K562 (cell line): ENCODE measurements around the gene GRK4. TPM values are rescaled to one million over a fixed set of nuclear protein-coding genes. Genes with fewer than 3 reads are reported as not detected.

Experiments used
- POLR2G ChIP-seq: fragments of 200-400 bp; formaldehyde crosslinking; IDR thresholded peaks from 2 replicates; pipeline ENCODE4 v1.6.1; 2017; ENCODE audit warnings: low read depth, mild to moderate bottlenecking, antibody characterized with exemption, low read length, moderate library complexity
- RBFOX2 ChIP-seq: fragments of 200-400 bp; formaldehyde crosslinking; IDR thresholded peaks from 2 replicates; pipeline ENCODE4 v1.6.1; 2017; ENCODE audit warnings: low read depth, mild to moderate bottlenecking, low read length, moderate library complexity
- polyA plus RNA-seq, 8 experiments: library from polyadenylated mRNA; depleted of rRNA in 4 of 8; stranded (reverse) in 5 of 8; unstranded in 3 of 8; fragments of >200 nt; fragmentation: Nextera tagmentation in 2 of 8; fragmentation: Illumina TruSeq in 1 of 8; extraction: Ambion mirVana in 2 of 8; extraction: Trizol in 1 of 8; gene quantifications; 2 replicates each; pipeline versions ENCODE4 v1.2.1 to v1.2.3, GENCODE V29; 2011 to 2014; ENCODE audit warnings: inconsistent platforms in 1 of 8, missing spikeins in 1 of 8
- total RNA-seq, 7 experiments: library from RNA; depleted of rRNA in 6 of 7; stranded (reverse); fragments of >200 nt in 6 of 7; fragmentation: Illumina TruSeq in 2 of 7; extraction: Trizol in 2 of 7; gene quantifications; 2 replicates each; pipeline versions ENCODE4 v1.2.1 to v1.2.3, GENCODE V29; 2011 to 2021; ENCODE audit warnings: low replicate concordance in 1 of 7
- TF ChIP-seq, protein P1 (sequence below): fragments of 200-600 bp; sonication (generic); IDR thresholded peaks from one replicate; pipeline ENCODE4 v1.6.1; 2012; ENCODE audit warnings: mild to moderate bottlenecking, low read depth, low read length, inconsistent platforms

The GRK4 gene
- total and polyA plus RNA-seq, 9 of the 15 experiments (the other 6 are each of a cell fraction or from before 2014, with no cell fraction given): 1.1 to 4.8 (median 2.6) TPM

GRCh38 chr4:2932321-2932950 is 30.9 kb upstream of the GRK4 start (continued):
- TF ChIP-seq, protein P1, sequence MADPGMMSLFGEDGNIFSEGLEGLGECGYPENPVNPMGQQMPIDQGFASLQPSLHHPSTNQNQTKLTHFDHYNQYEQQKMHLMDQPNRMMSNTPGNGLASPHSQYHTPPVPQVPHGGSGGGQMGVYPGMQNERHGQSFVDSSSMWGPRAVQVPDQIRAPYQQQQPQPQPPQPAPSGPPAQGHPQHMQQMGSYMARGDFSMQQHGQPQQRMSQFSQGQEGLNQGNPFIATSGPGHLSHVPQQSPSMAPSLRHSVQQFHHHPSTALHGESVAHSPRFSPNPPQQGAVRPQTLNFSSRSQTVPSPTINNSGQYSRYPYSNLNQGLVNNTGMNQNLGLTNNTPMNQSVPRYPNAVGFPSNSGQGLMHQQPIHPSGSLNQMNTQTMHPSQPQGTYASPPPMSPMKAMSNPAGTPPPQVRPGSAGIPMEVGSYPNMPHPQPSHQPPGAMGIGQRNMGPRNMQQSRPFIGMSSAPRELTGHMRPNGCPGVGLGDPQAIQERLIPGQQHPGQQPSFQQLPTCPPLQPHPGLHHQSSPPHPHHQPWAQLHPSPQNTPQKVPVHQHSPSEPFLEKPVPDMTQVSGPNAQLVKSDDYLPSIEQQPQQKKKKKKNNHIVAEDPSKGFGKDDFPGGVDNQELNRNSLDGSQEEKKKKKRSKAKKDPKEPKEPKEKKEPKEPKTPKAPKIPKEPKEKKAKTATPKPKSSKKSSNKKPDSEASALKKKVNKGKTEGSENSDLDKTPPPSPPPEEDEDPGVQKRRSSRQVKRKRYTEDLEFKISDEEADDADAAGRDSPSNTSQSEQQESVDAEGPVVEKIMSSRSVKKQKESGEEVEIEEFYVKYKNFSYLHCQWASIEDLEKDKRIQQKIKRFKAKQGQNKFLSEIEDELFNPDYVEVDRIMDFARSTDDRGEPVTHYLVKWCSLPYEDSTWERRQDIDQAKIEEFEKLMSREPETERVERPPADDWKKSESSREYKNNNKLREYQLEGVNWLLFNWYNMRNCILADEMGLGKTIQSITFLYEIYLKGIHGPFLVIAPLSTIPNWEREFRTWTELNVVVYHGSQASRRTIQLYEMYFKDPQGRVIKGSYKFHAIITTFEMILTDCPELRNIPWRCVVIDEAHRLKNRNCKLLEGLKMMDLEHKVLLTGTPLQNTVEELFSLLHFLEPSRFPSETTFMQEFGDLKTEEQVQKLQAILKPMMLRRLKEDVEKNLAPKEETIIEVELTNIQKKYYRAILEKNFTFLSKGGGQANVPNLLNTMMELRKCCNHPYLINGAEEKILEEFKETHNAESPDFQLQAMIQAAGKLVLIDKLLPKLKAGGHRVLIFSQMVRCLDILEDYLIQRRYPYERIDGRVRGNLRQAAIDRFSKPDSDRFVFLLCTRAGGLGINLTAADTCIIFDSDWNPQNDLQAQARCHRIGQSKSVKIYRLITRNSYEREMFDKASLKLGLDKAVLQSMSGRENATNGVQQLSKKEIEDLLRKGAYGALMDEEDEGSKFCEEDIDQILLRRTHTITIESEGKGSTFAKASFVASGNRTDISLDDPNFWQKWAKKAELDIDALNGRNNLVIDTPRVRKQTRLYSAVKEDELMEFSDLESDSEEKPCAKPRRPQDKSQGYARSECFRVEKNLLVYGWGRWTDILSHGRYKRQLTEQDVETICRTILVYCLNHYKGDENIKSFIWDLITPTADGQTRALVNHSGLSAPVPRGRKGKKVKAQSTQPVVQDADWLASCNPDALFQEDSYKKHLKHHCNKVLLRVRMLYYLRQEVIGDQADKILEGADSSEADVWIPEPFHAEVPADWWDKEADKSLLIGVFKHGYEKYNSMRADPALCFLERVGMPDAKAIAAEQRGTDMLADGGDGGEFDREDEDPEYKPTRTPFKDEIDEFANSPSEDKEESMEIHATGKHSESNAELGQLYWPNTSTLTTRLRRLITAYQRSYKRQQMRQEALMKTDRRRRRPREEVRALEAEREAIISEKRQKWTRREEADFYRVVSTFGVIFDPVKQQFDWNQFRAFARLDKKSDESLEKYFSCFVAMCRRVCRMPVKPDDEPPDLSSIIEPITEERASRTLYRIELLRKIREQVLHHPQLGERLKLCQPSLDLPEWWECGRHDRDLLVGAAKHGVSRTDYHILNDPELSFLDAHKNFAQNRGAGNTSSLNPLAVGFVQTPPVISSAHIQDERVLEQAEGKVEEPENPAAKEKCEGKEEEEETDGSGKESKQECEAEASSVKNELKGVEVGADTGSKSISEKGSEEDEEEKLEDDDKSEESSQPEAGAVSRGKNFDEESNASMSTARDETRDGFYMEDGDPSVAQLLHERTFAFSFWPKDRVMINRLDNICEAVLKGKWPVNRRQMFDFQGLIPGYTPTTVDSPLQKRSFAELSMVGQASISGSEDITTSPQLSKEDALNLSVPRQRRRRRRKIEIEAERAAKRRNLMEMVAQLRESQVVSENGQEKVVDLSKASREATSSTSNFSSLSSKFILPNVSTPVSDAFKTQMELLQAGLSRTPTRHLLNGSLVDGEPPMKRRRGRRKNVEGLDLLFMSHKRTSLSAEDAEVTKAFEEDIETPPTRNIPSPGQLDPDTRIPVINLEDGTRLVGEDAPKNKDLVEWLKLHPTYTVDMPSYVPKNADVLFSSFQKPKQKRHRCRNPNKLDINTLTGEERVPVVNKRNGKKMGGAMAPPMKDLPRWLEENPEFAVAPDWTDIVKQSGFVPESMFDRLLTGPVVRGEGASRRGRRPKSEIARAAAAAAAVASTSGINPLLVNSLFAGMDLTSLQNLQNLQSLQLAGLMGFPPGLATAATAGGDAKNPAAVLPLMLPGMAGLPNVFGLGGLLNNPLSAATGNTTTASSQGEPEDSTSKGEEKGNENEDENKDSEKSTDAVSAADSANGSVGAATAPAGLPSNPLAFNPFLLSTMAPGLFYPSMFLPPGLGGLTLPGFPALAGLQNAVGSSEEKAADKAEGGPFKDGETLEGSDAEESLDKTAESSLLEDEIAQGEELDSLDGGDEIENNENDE: no peak
- TF ChIP-seq POLR2G: peak; percentile 2; the same call in 1 of the 2 replicates
- TF ChIP-seq RBFOX2: peak; percentile 9; the same call in 1 of the 2 replicates
- TF ChIP-seq, all 486 proteins: peak for 4
